SK-N-SH (cell line): ENCODE measurements around the gene CAMK4. TPM values are rescaled to one million over a fixed set of nuclear protein-coding genes. Genes with fewer than 3 reads are reported as not detected.

Experiments
- CTCF ChIA-PET: fragments of 300-600, 350-600 bp; formaldehyde crosslinking; extraction: SDS; loops from one replicate; lab custom pipeline; 2021; lab: Yijun Ruan, JAX
- POLR2A ChIA-PET: fragments of 350-600 bp; sonication (Branson Sonifier 250); formaldehyde crosslinking; extraction: SDS; loops from one replicate; lab custom pipeline; 2020; ENCODE audit warnings: antibody characterized with exemption, inconsistent platforms; lab: Yijun Ruan, JAX
- DNase-seq: peaks from one replicate; pipeline ENCODE4 v3.0.0; 2012
- H2AFZ ChIP-seq: fragments of 200-600 bp; sonication (generic); 2 replicates; pipeline ENCODE4 v1.8.1; 2016; ENCODE audit warnings: antibody characterized with exemption, mild to moderate bottlenecking, low read depth
- H3F3A ChIP-seq: fragments of 200-600 bp; sonication (generic); replicated peaks from 2 replicates; pipeline ENCODE3; 2016; ENCODE audit warnings: antibody characterized with exemption, mild to moderate bottlenecking; ENCODE audit not compliant: insufficient read depth
- H3K27ac ChIP-seq, 2 experiments: fragments of 200-500 bp in 1 of 2; fragments of 200-600 bp in 1 of 2; sonication (Bioruptor generic) in 1 of 2; sonication (generic), shearing (Covaris generic) in 1 of 2; 2 replicates each; pipeline versions ENCODE4 v1.5.1 to v1.6.1; 2014 to 2016; ENCODE audit warnings: low read depth in 2 of 2, inconsistent platforms in 1 of 2, low read length in 1 of 2, mild to moderate bottlenecking in 1 of 2, mixed read lengths in 1 of 2
- H3K27me3 ChIP-seq: fragments of 200-600 bp; sonication (generic), shearing (Covaris generic); 2 replicates; pipeline ENCODE4 v1.6.1; 2016; ENCODE audit warnings: mixed run types; ENCODE audit not compliant: insufficient read depth
- H3K36me3 ChIP-seq, 2 experiments: fragments of 200-500 bp in 1 of 2; fragments of 200-600 bp in 1 of 2; sonication (Bioruptor generic) in 1 of 2; sonication (generic) in 1 of 2; replicated peaks in 1 of 2; 2 replicates each; pipeline versions ENCODE3 to v1.5.1; 2014 to 2016; ENCODE audit warnings: low read length in 1 of 2, mild to moderate bottlenecking in 1 of 2; ENCODE audit not compliant: insufficient read depth in 2 of 2, control insufficient read depth in 1 of 2
- H3K4me1 ChIP-seq, 2 experiments: fragments of 200-500 bp in 1 of 2; fragments of 200-600 bp in 1 of 2; sonication (Bioruptor generic) in 1 of 2; sonication (generic), shearing (Covaris generic) in 1 of 2; 2 replicates each; pipeline versions ENCODE4 v1.5.1 to v1.6.1; 2014 to 2016; ENCODE audit warnings: low read depth in 1 of 2, low read length in 1 of 2, mixed run types in 1 of 2; ENCODE audit not compliant: insufficient read depth in 2 of 2, control insufficient read depth in 1 of 2
- H3K4me2 ChIP-seq: fragments of 200-600 bp; sonication (generic), shearing (Covaris generic); 2 replicates; pipeline ENCODE4 v1.6.1; 2017; ENCODE audit warnings: mixed run types
- H3K4me3 ChIP-seq, 2 experiments: fragments of 200-500 bp in 1 of 2; fragments of 200-600 bp in 1 of 2; sonication (Bioruptor generic) in 1 of 2; sonication (generic), shearing (Covaris generic) in 1 of 2; 2 replicates each; pipeline versions ENCODE4 v1.5.1 to v1.8.1; 2014 to 2016; ENCODE audit warnings: low read depth in 2 of 2, inconsistent platforms in 1 of 2, low read length in 1 of 2, mild to moderate bottlenecking in 1 of 2, mixed read lengths in 1 of 2, moderate library complexity in 1 of 2
- H3K79me2 ChIP-seq: fragments of 200-600 bp; sonication (generic); 2 replicates; pipeline ENCODE4 v1.8.1; 2017; ENCODE audit warnings: mild to moderate bottlenecking; ENCODE audit not compliant: insufficient read depth
- H3K9ac ChIP-seq: fragments of 200-600 bp; sonication (generic); 2 replicates; pipeline ENCODE4 v1.6.1; 2017; ENCODE audit warnings: mixed run types
- H3K9me2 ChIP-seq: fragments of 200-600 bp; sonication (generic); 2 replicates; pipeline ENCODE4 v1.6.1; 2017; ENCODE audit warnings: mixed run types
- H3K9me3 ChIP-seq: fragments of 200-600 bp; sonication (generic); 2 replicates; pipeline ENCODE4 v1.6.1; 2017; ENCODE audit warnings: mixed run types, mild to moderate bottlenecking, moderate library complexity
- H4K20me1 ChIP-seq: fragments of 200-600 bp; sonication (generic); 2 replicates; pipeline ENCODE4 v1.6.1; 2017; ENCODE audit warnings: mild to moderate bottlenecking, mixed run types; ENCODE audit not compliant: insufficient read depth
- CTCF ChIP-seq: fragments of 200-600 bp; sonication (generic); IDR thresholded peaks from 2 replicates; pipeline ENCODE4 v1.6.1; 2017; ENCODE audit warnings: antibody characterized with exemption, mild to moderate bottlenecking, moderate library complexity
- ELF1 ChIP-seq: IDR thresholded peaks from 2 replicates; pipeline ENCODE4 v1.4.0; 2012
- EP300 ChIP-seq, 2 experiments: IDR thresholded peaks; 2 replicates each; pipeline versions ENCODE4 v1.4.0 to v1.6.1; 2012; ENCODE audit warnings: borderline replicate concordance in 1 of 2, low read depth in 1 of 2, low read length in 1 of 2
- EZH2phosphoT487 ChIP-seq: fragments of 200-600 bp; sonication (generic); IDR thresholded peaks from 2 replicates; pipeline ENCODE4 v1.6.1; 2017; ENCODE audit warnings: low read depth, mixed run types, mild to moderate bottlenecking, antibody characterized with exemption, moderate library complexity, borderline replicate concordance
- FOSL2 ChIP-seq: IDR thresholded peaks from 2 replicates; pipeline ENCODE4 v1.4.0; 2012; ENCODE audit warnings: low read depth, mild to moderate bottlenecking, moderate library complexity, borderline replicate concordance
- FOXJ3 ChIP-seq: sonication (generic); formaldehyde crosslinking; IDR thresholded peaks from 2 replicates; pipeline ENCODE4 v1.5.1; 2020; ENCODE audit warnings: mild to moderate bottlenecking, missing genetic modification reagents
- FOXM1 ChIP-seq: IDR thresholded peaks from 2 replicates; pipeline ENCODE4 v1.4.0; 2012; ENCODE audit warnings: low read depth, mild to moderate bottlenecking
- GABPA ChIP-seq: IDR thresholded peaks from 2 replicates; pipeline ENCODE4 v1.4.0; 2012; ENCODE audit warnings: low read depth, mild to moderate bottlenecking
- IRF3 ChIP-seq: fragments of 150-350 bp; IDR thresholded peaks from 2 replicates; pipeline ENCODE4 v1.6.1; 2016; ENCODE audit warnings: mild to moderate bottlenecking, low read depth, low read length
- MEF2A ChIP-seq: IDR thresholded peaks from 2 replicates; pipeline ENCODE4 v1.4.0; 2012; ENCODE audit warnings: low read depth, borderline replicate concordance
- NFIC ChIP-seq: IDR thresholded peaks from 2 replicates; pipeline ENCODE4 v1.4.0; 2012; ENCODE audit warnings: borderline replicate concordance
- PBX3 ChIP-seq: IDR thresholded peaks from 2 replicates; pipeline ENCODE4; 2012
- RAD21 ChIP-seq: IDR thresholded peaks from 2 replicates; pipeline ENCODE4 v1.6.1; 2012; ENCODE audit warnings: mild to moderate bottlenecking, low read length
- RCOR1 ChIP-seq: fragments of 150-350 bp; IDR thresholded peaks from 2 replicates; pipeline ENCODE4 v1.6.1; 2017; ENCODE audit warnings: antibody characterized with exemption, low read length
- REST ChIP-seq: IDR thresholded peaks from 2 replicates; pipeline ENCODE4 v1.6.1; 2012; ENCODE audit warnings: mild to moderate bottlenecking, low read depth, low read length, moderate library complexity
- RFX5 ChIP-seq: IDR thresholded peaks from 2 replicates; pipeline ENCODE4 v1.6.1; 2012; ENCODE audit warnings: mild to moderate bottlenecking, improper control_type of control experiment, low read length
- RXRA ChIP-seq: IDR thresholded peaks from 2 replicates; pipeline ENCODE4 v1.4.0; 2012; ENCODE audit warnings: low read depth, mild to moderate bottlenecking, borderline replicate concordance
- SMC3 ChIP-seq: IDR thresholded peaks from 2 replicates; pipeline ENCODE4 v1.6.1; 2012; ENCODE audit warnings: low read depth, low read length, improper control_type of control experiment
- ZBTB33 ChIP-seq: IDR thresholded peaks from 2 replicates; pipeline ENCODE4 v1.4.0; 2012; ENCODE audit warnings: low read depth, borderline replicate concordance
- WGBS: methylation state at CpG from one replicate; pipeline ENCODE4 v1.1.6; 2017; ENCODE audit warnings: low lambda C conversion rate; 5-methylcytosine and 5-hydroxymethylcytosine counted together
- polyA plus RNA-seq, 3 experiments: library from polyadenylated mRNA; depleted of rRNA; stranded (reverse); fragments of >200 nt; gene quantifications; 2 replicates each; pipeline ENCODE4 v1.2.3, GENCODE V29; 2012

The CAMK4 gene
- polyA plus RNA-seq, 1 of the 3 experiments (the other 2 are of a cell fraction) = 4.1 TPM

GRCh38 chr5:111235635-111236034 lies 11.5 kb downstream of the CAMK4 start (continued):
- no peak for TF ChIP-seq MEF2A
- TF ChIP-seq RFX5 = no peak
- TF ChIP-seq IRF3 = no peak
- TF ChIP-seq ZBTB33 = no peak
- no peak for TF ChIP-seq RXRA
- no peak for TF ChIP-seq RCOR1

GRCh38 chr5:111236348-111236747 lies 12.2 kb downstream of the CAMK4 start:
- Histone ChIP-seq H3K36me3 (no peaks in the 10 kb centered on the region), H3K9me3 (no peaks in the 10 kb centered on the region), H3F3A (no peaks in the 10 kb centered on the region), H4K20me1 (no peaks in the 10 kb centered on the region), H2AFZ (no peak overlapping the region), H3K9ac (no peak overlapping the region), H3K9me2 (no peaks in the 10 kb centered on the region), H3K4me2 (no peak overlapping the region), H3K79me2 (no peaks in the 10 kb centered on the region), H3K4me1 (peaks cover 0 to 4% of the 10 kb centered on the region in 2 experiments; a peak in 1 of 4 replicates), H3K4me3 (no peak overlapping the region), H3K27me3 (no peaks in the 10 kb centered on the region), H3K27ac (no peak overlapping the region)
- no peak for TF ChIP-seq SMC3
- no peak for TF ChIP-seq ELF1
- no peak for TF ChIP-seq ZBTB33
- TF ChIP-seq NFIC = no peak
- TF ChIP-seq EP300 (IDR thresholded peaks at IDR 0.05; ENCODE audit: borderline replicate concordance in 1 of 2, low read depth in 1 of 2, low read length in 1 of 2) = no peak
- no peak for TF ChIP-seq GABPA
- no peak for TF ChIP-seq FOXM1
- no peak for TF ChIP-seq RAD21
- TF ChIP-seq REST = no peak
- no peak for TF ChIP-seq RCOR1
- TF ChIP-seq EZH2phosphoT487 = no peak
- TF ChIP-seq FOXJ3 (CRISPR knock-in tag) = no peak
- no peak for TF ChIP-seq PBX3
- no peak for TF ChIP-seq CTCF
- TF ChIP-seq FOSL2 = no peak
- CTCF ChIA-PET = interaction anchor here (1.0 to 1.5 kb wide), 2 partner anchors 11 kb away, joined by 3 to 4 read pairs; no protein-coding TSS in a partner anchor
- POLR2A ChIA-PET = interaction anchor here (0.9 kb wide), 1 partner anchor 13 kb away, joined by 3 read pairs; no protein-coding TSS in a partner anchor
- DNase-seq = no peak
- WGBS = 64% methylated on average over 2 of the region's 2 CpGs
